ENCODE measurements around the gene PALM. TPM values are rescaled to one million over a fixed set of nuclear protein-coding genes. Genes with fewer than 3 reads are reported as not detected.

PALM gene
- total RNA-seq, 1 experiment from 2014 or later, result 22.1 TPM

- TF ChIP-seq, protein P1, sequence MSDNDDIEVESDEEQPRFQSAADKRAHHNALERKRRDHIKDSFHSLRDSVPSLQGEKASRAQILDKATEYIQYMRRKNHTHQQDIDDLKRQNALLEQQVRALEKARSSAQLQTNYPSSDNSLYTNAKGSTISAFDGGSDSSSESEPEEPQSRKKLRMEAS (CRISPR knock-in tag; IDR thresholded peaks at IDR 0.05), result no peak
- TF ChIP-seq, protein P2, sequence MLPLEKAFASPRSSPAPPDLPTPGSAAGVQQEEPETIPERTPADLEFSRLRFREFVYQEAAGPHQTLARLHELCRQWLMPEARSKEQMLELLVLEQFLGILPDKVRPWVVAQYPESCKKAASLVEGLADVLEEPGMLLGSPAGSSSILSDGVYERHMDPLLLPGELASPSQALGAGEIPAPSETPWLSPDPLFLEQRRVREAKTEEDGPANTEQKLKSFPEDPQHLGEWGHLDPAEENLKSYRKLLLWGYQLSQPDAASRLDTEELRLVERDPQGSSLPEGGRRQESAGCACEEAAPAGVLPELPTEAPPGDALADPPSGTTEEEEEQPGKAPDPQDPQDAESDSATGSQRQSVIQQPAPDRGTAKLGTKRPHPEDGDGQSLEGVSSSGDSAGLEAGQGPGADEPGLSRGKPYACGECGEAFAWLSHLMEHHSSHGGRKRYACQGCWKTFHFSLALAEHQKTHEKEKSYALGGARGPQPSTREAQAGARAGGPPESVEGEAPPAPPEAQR (CRISPR knock-in tag; IDR thresholded peaks at IDR 0.05), result no peak
- TF ChIP-seq FOXJ3 (CRISPR knock-in tag; IDR thresholded peaks at IDR 0.05; ENCODE audit: borderline replicate concordance), result no peak
- TF ChIP-seq NFE2L1 (CRISPR knock-in tag; IDR thresholded peaks at IDR 0.05), result no peak
- TF ChIP-seq, protein P3, sequence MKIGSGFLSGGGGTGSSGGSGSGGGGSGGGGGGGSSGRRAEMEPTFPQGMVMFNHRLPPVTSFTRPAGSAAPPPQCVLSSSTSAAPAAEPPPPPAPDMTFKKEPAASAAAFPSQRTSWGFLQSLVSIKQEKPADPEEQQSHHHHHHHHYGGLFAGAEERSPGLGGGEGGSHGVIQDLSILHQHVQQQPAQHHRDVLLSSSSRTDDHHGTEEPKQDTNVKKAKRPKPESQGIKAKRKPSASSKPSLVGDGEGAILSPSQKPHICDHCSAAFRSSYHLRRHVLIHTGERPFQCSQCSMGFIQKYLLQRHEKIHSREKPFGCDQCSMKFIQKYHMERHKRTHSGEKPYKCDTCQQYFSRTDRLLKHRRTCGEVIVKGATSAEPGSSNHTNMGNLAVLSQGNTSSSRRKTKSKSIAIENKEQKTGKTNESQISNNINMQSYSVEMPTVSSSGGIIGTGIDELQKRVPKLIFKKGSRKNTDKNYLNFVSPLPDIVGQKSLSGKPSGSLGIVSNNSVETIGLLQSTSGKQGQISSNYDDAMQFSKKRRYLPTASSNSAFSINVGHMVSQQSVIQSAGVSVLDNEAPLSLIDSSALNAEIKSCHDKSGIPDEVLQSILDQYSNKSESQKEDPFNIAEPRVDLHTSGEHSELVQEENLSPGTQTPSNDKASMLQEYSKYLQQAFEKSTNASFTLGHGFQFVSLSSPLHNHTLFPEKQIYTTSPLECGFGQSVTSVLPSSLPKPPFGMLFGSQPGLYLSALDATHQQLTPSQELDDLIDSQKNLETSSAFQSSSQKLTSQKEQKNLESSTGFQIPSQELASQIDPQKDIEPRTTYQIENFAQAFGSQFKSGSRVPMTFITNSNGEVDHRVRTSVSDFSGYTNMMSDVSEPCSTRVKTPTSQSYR (CRISPR knock-in tag; IDR thresholded peaks at IDR 0.05), result no peak
- no peak for TF ChIP-seq JAZF1 (CRISPR knock-in tag; IDR thresholded peaks at IDR 0.05)
- TF ChIP-seq SOX15 (CRISPR knock-in tag; IDR thresholded peaks at IDR 0.05), result no peak
- TF ChIP-seq NR3C1 (CRISPR knock-in tag; conservative IDR thresholded peaks at IDR 0.05; ENCODE audit: low read depth), result no peak
- no peak for TF ChIP-seq CREB1 (CRISPR knock-in tag; IDR thresholded peaks at IDR 0.05)
- no peak for TF ChIP-seq ZNF512 (CRISPR knock-in tag; IDR thresholded peaks at IDR 0.05; ENCODE audit: borderline replicate concordance)
- TF ChIP-seq E2F1 (CRISPR knock-in tag; IDR thresholded peaks at IDR 0.05), result no peak
- no peak for TF ChIP-seq ZNF416 (CRISPR knock-in tag; IDR thresholded peaks at IDR 0.05)
- TF ChIP-seq ZMAT4 (CRISPR knock-in tag; IDR thresholded peaks at IDR 0.05), result no peak
- no peak for TF ChIP-seq ELF4 (CRISPR knock-in tag; IDR thresholded peaks at IDR 0.05; ENCODE audit: low read depth)
- CTCF ChIA-PET, result interaction anchor here (0.5 kb wide), 1 partner anchor 8 kb away, joined by 3 read pairs; no protein-coding TSS in a partner anchor
Observed at GRCh38 chr19:749811-750210, 41.1 kb downstream of the PALM start.

GRCh38 chr19:750640-751423, 42.1 kb downstream of the PALM start, which contains the start of gene MISP:
MISP (plus strand) TSS chr19:751112; CDS start chr19:756947, 5,835 bp downstream.
- POLR2A ChIA-PET, result no interaction called here
- H3K27me3 Mint-ChIP-seq (ENCODE audit: low read depth), result no peaks in the 10 kb centered on the region
- peak; percentile 19; the same call in 1 of the 2 replicates for ATAC-seq
- no peaks in the 10 kb centered on the region for H3K36me3 Mint-ChIP-seq
- CTCF ChIA-PET, result no interaction called here
- H3K27ac Mint-ChIP-seq, result no peak within 1 kb of the TSS
- peaks cover 2% of the 10 kb centered on the region; the same call in 1 of the 2 replicates for H3K9me3 Mint-ChIP-seq
- no peak within 1 kb of the TSS for H3K4me3 Mint-ChIP-seq
- no peak for DNase-seq (ENCODE audit: low spot score)
- H3K4me1 Mint-ChIP-seq, result no peaks in the 10 kb centered on the region
- TF ChIP-seq RORB (CRISPR knock-in tag; IDR thresholded peaks at IDR 0.05), result no peak
- no peak for TF ChIP-seq ZNF416 (CRISPR knock-in tag; IDR thresholded peaks at IDR 0.05)
- TF ChIP-seq ZNF671 (CRISPR knock-in tag; IDR thresholded peaks at IDR 0.05), result no peak
- TF ChIP-seq, protein P4, sequence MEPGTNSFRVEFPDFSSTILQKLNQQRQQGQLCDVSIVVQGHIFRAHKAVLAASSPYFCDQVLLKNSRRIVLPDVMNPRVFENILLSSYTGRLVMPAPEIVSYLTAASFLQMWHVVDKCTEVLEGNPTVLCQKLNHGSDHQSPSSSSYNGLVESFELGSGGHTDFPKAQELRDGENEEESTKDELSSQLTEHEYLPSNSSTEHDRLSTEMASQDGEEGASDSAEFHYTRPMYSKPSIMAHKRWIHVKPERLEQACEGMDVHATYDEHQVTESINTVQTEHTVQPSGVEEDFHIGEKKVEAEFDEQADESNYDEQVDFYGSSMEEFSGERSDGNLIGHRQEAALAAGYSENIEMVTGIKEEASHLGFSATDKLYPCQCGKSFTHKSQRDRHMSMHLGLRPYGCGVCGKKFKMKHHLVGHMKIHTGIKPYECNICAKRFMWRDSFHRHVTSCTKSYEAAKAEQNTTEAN (CRISPR knock-in tag; IDR thresholded peaks at IDR 0.05), result no peak
- TF ChIP-seq ZNF219 (CRISPR knock-in tag; IDR thresholded peaks at IDR 0.05; ENCODE audit: borderline replicate concordance), result no peak
- TF ChIP-seq, protein P5, sequence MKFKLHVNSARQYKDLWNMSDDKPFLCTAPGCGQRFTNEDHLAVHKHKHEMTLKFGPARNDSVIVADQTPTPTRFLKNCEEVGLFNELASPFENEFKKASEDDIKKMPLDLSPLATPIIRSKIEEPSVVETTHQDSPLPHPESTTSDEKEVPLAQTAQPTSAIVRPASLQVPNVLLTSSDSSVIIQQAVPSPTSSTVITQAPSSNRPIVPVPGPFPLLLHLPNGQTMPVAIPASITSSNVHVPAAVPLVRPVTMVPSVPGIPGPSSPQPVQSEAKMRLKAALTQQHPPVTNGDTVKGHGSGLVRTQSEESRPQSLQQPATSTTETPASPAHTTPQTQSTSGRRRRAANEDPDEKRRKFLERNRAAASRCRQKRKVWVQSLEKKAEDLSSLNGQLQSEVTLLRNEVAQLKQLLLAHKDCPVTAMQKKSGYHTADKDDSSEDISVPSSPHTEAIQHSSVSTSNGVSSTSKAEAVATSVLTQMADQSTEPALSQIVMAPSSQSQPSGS (CRISPR knock-in tag; IDR thresholded peaks at IDR 0.05; ENCODE audit: borderline replicate concordance, low read depth), result no peak
- TF ChIP-seq E2F1 (CRISPR knock-in tag; IDR thresholded peaks at IDR 0.05), result no peak
- TF ChIP-seq, protein P6, sequence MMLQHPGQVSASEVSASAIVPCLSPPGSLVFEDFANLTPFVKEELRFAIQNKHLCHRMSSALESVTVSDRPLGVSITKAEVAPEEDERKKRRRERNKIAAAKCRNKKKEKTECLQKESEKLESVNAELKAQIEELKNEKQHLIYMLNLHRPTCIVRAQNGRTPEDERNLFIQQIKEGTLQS (CRISPR knock-in tag; conservative IDR thresholded peaks at IDR 0.05), result no peak

More at GRCh38 chr19:749811-750210, 41.1 kb downstream of the PALM start:
- no peak for DNase-seq (ENCODE audit: low spot score)
- no peak overlapping the region for H3K27ac Mint-ChIP-seq
- H3K27me3 Mint-ChIP-seq (ENCODE audit: low read depth), result no peaks in the 10 kb centered on the region
- H3K4me1 Mint-ChIP-seq, result no peaks in the 10 kb centered on the region
- no peak overlapping the region for H3K4me3 Mint-ChIP-seq
- ATAC-seq, result no peak
- POLR2A ChIA-PET, result no interaction called here
- H3K9me3 Mint-ChIP-seq, result no peaks in the 10 kb centered on the region
- H3K36me3 Mint-ChIP-seq, result no peaks in the 10 kb centered on the region

All from WTC11 (cell line).